Right renal cortex interstitium (tissue), 3 donors: ENCODE data around the gene CBL. TPM values are rescaled to one million over a fixed set of nuclear protein-coding genes. Genes with fewer than 3 reads are reported as not detected.

Experiments
- DNase-seq, 3 donors: peaks; one replicate each; pipeline ENCODE4 v3.0.0-alpha.2; 2013; ENCODE audit warnings: low read depth in 3 of 3, low spot score in 2 of 3
- polyA plus RNA-seq, 3 donors: library from polyadenylated mRNA; unstranded; fragments of 120-200 nt; gene quantifications; one replicate each; pipeline ENCODE4 v1.2.1, GENCODE V29; 2013; ENCODE audit not compliant: insufficient read length in 3 of 3

CBL gene
- polyA plus RNA-seq, 3 donors, result 19.5 to 19.8 (median 19.7) TPM

GRCh38 chr11:119340335-119341221 lies 134.4 kb downstream of the CBL start, which contains the start of gene C1QTNF5:
Gene C1QTNF5, minus strand, starts transcription at chr11:119340883. Its CDS starts 486 bp downstream, at chr11:119340397.
- peak in 1 of 3 donors; percentile 69 for DNase-seq

GRCh38 chr11:119341222-119342022 lies 135.3 kb downstream of the CBL start:
- DNase-seq, result no peak

- DNase-seq, result no peak
Measured at GRCh38 chr11:119342023-119342300, 135.8 kb downstream of the CBL start.

GRCh38 chr11:119342362-119343130 lies 136.4 kb downstream of the CBL start:
- DNase-seq, result no peak

- DNase-seq, result no peak
Measured at GRCh38 chr11:119343726-119344125, 137.6 kb downstream of the CBL start.

GRCh38 chr11:119344291-119345010 lies 138.3 kb downstream of the CBL start:
- no peak for DNase-seq

- no peak for DNase-seq
Measured at GRCh38 chr11:119345685-119346084, 139.5 kb downstream of the CBL start.

GRCh38 chr11:119346605-119347004 lies 140.5 kb downstream of the CBL start, which contains the start of gene MFRP:
Gene MFRP, minus strand, starts transcription at chr11:119346705. Its CDS starts 192 bp downstream, at chr11:119346513.
- DNase-seq, result no peak

GRCh38 chr11:119347242-119347641 lies 141.1 kb downstream of the CBL start:
- DNase-seq, result no peak

GRCh38 chr11:119347940-119348605 lies 141.9 kb downstream of the CBL start:
- DNase-seq, result no peak

- no peak for DNase-seq
Measured at GRCh38 chr11:119350302-119350701, 144.2 kb downstream of the CBL start.

- DNase-seq, result no peak
Measured at GRCh38 chr11:119351232-119351631, 145.1 kb downstream of the CBL start.

- DNase-seq, result no peak
Measured at GRCh38 chr11:119352857-119353260, 146.7 kb downstream of the CBL start.

- no peak for DNase-seq
Measured at GRCh38 chr11:119355091-119355843, 149.1 kb downstream of the CBL start.

GRCh38 chr11:119356349-119357031 lies 150.4 kb downstream of the CBL start:
- no peak for DNase-seq

GRCh38 chr11:119357074-119357473 lies 150.9 kb downstream of the CBL start:
- no peak for DNase-seq
